HEK293 (cell line): ENCODE data around the gene SERINC5.

ENCODE experiments used
- CTCF ChIA-PET: fragments of 350-600 bp; formaldehyde crosslinking; extraction: SDS; loops from one replicate; lab custom pipeline; 2021; ENCODE audit warnings: antibody characterized with exemption; lab: Yijun Ruan, JAX
- POLR2A ChIA-PET: fragments of 300-600 bp; formaldehyde crosslinking; extraction: SDS; loops from one replicate; lab custom pipeline; 2020; ENCODE audit warnings: antibody characterized with exemption, inconsistent platforms; lab: Yijun Ruan, JAX
- H3K27ac ChIP-seq: fragments of 200-500 bp; sonication (Bioruptor generic); 2 replicates; pipeline ENCODE4 v1.5.1; 2014; ENCODE audit warnings: low read depth, low read length, control low read depth, inconsistent platforms; ENCODE audit errors: extremely low read depth
- H3K36me3 ChIP-seq, 2 experiments: fragments of 200-500 bp in 1 of 2; sonication (Bioruptor generic) in 1 of 2; 1 replicate in 1 of 2; 2 replicates in 1 of 2; pipeline ENCODE4 v1.5.1; 2014 to 2017; ENCODE audit warnings: inconsistent platforms in 2 of 2, low read length in 2 of 2; ENCODE audit not compliant: control insufficient read depth in 2 of 2, insufficient read depth in 1 of 2
- H3K4me1 ChIP-seq: fragments of 200-500 bp; sonication (Bioruptor generic); 2 replicates; pipeline ENCODE4 v1.5.1; 2014; ENCODE audit warnings: mild to moderate bottlenecking, low read length, inconsistent platforms; ENCODE audit not compliant: control insufficient read depth, insufficient read depth
- H3K4me3 ChIP-seq: 2 replicates; pipeline ENCODE4 v1.5.1; 2011; ENCODE audit warnings: low read depth, mild to moderate bottlenecking, control low read depth, low read length, moderate library complexity
- H3K9me3 ChIP-seq: fragments of 200-500 bp; sonication (Bioruptor generic); 2 replicates; pipeline ENCODE4 v1.5.1; 2014; ENCODE audit warnings: low read depth, low read length, inconsistent platforms; ENCODE audit not compliant: control insufficient read depth, insufficient read depth
- HOXA7 ChIP-seq: sonication (generic); formaldehyde crosslinking; IDR thresholded peaks from 2 replicates; pipeline ENCODE4 v1.8.1; 2022; ENCODE audit warnings: missing genetic modification reagents, borderline replicate concordance
- KLF1 ChIP-seq: fragments of 450-650 bp; formaldehyde crosslinking; IDR thresholded peaks from 2 replicates; pipeline ENCODE4 v1.5.1; 2016; ENCODE audit warnings: missing biosample characterization, missing genetic modification characterization
- KLF17 ChIP-seq: fragments of 450-650 bp; formaldehyde crosslinking; IDR thresholded peaks from 2 replicates; pipeline ENCODE4 v1.5.1; 2016; ENCODE audit warnings: missing biosample characterization, missing genetic modification characterization
- MEIS1 ChIP-seq: sonication (generic); formaldehyde crosslinking; IDR thresholded peaks from 2 replicates; pipeline ENCODE4 v1.8.1; 2022; ENCODE audit warnings: missing genetic modification reagents, mild to moderate bottlenecking, borderline replicate concordance
- PATZ1 ChIP-seq: fragments of 450-650 bp; formaldehyde crosslinking; IDR thresholded peaks from 2 replicates; pipeline ENCODE4 v1.5.1; 2016; ENCODE audit warnings: missing biosample characterization, missing genetic modification characterization
- SCRT2 ChIP-seq: fragments of 450-650 bp; formaldehyde crosslinking; IDR thresholded peaks from 2 replicates; pipeline ENCODE4 v1.5.1; 2016; ENCODE audit warnings: missing biosample characterization, missing genetic modification characterization
- ZBTB1 ChIP-seq: fragments of 450-650 bp; formaldehyde crosslinking; IDR thresholded peaks from 2 replicates; pipeline ENCODE4 v1.5.1; 2016; ENCODE audit warnings: missing biosample characterization, missing genetic modification characterization
- ZBTB20 ChIP-seq: fragments of 450-650 bp; formaldehyde crosslinking; IDR thresholded peaks from 2 replicates; pipeline ENCODE4 v1.5.1; 2016; ENCODE audit warnings: missing biosample characterization, missing genetic modification characterization
- ZBTB8A ChIP-seq: fragments of 450-650 bp; formaldehyde crosslinking; IDR thresholded peaks from 2 replicates; pipeline ENCODE4 v1.5.1; 2016; ENCODE audit warnings: missing biosample characterization, missing genetic modification characterization
- ZFHX2 ChIP-seq: fragments of 450-650 bp; formaldehyde crosslinking; conservative IDR thresholded peaks from 2 replicates; pipeline ENCODE4 v1.5.1; 2016; ENCODE audit warnings: missing biosample characterization, missing genetic modification characterization
- ZNF10 ChIP-seq: fragments of 450-650 bp; formaldehyde crosslinking; IDR thresholded peaks from 2 replicates; pipeline ENCODE4 v1.5.1; 2017; ENCODE audit warnings: missing biosample characterization, missing genetic modification characterization
- ZNF112 ChIP-seq: fragments of 450-650 bp; formaldehyde crosslinking; IDR thresholded peaks from 2 replicates; pipeline ENCODE4 v1.5.0; 2017; ENCODE audit warnings: missing biosample characterization, missing genetic modification characterization
- ZNF2 ChIP-seq: fragments of 450-650 bp; formaldehyde crosslinking; IDR thresholded peaks from 2 replicates; pipeline ENCODE4 v1.5.1; 2016; ENCODE audit warnings: missing biosample characterization, missing genetic modification characterization
- ZNF202 ChIP-seq: fragments of 450-650 bp; formaldehyde crosslinking; IDR thresholded peaks from 2 replicates; pipeline ENCODE4 v1.5.1; 2016; ENCODE audit warnings: missing biosample characterization, missing genetic modification characterization, borderline replicate concordance
- ZNF214 ChIP-seq: fragments of 450-650 bp; formaldehyde crosslinking; IDR thresholded peaks from 2 replicates; pipeline ENCODE4 v1.5.1; 2017; ENCODE audit warnings: missing biosample characterization, mild to moderate bottlenecking, missing genetic modification characterization, borderline replicate concordance
- ZNF248 ChIP-seq: fragments of 450-650 bp; formaldehyde crosslinking; IDR thresholded peaks from 2 replicates; pipeline ENCODE4 v1.5.1; 2017; ENCODE audit warnings: missing biosample characterization, missing genetic modification characterization
- ZNF335 ChIP-seq: fragments of 450-650 bp; formaldehyde crosslinking; conservative IDR thresholded peaks from 2 replicates; pipeline ENCODE4 v1.5.1; 2016; ENCODE audit warnings: missing biosample characterization, missing genetic modification characterization
- ZNF394 ChIP-seq: fragments of 450-650 bp; formaldehyde crosslinking; IDR thresholded peaks from 2 replicates; pipeline ENCODE4 v1.5.1; 2016; ENCODE audit warnings: missing biosample characterization, missing genetic modification characterization, mild to moderate bottlenecking, moderate library complexity, borderline replicate concordance
- ZNF404 ChIP-seq: fragments of 450-650 bp; formaldehyde crosslinking; IDR thresholded peaks from 2 replicates; pipeline ENCODE4 v1.5.1; 2017; ENCODE audit warnings: missing biosample characterization, missing genetic modification characterization
- ZNF548 ChIP-seq: fragments of 450-650 bp; formaldehyde crosslinking; IDR thresholded peaks from 2 replicates; pipeline ENCODE4 v1.5.1; 2016; ENCODE audit warnings: missing biosample characterization, missing genetic modification characterization
- ZNF654 ChIP-seq: fragments of 450-650 bp; formaldehyde crosslinking; IDR thresholded peaks from 2 replicates; pipeline ENCODE4 v1.5.1; 2016; ENCODE audit warnings: low read depth, missing biosample characterization, missing genetic modification characterization
- ZNF707 ChIP-seq: fragments of 450-650 bp; formaldehyde crosslinking; IDR thresholded peaks from 2 replicates; pipeline ENCODE4 v1.5.1; 2016; ENCODE audit warnings: missing biosample characterization, missing genetic modification characterization
- ZNF768 ChIP-seq: fragments of 450-650 bp; formaldehyde crosslinking; IDR thresholded peaks from 2 replicates; pipeline ENCODE4 v1.5.1; 2018; ENCODE audit warnings: missing biosample characterization, mild to moderate bottlenecking, missing genetic modification characterization
- ZNF837 ChIP-seq: fragments of 450-650 bp; formaldehyde crosslinking; IDR thresholded peaks from 2 replicates; pipeline ENCODE4 v1.5.1; 2016; ENCODE audit warnings: missing biosample characterization, missing genetic modification characterization
- TF ChIP-seq, protein P1 (sequence below): fragments of 450-650 bp; formaldehyde crosslinking; IDR thresholded peaks from 2 replicates; pipeline ENCODE4 v1.5.1; 2017; ENCODE audit warnings: missing biosample characterization, missing genetic modification characterization
- TF ChIP-seq, protein P2 (sequence below): fragments of 450-650 bp; formaldehyde crosslinking; IDR thresholded peaks from 2 replicates; pipeline ENCODE4 v1.5.1; 2016; ENCODE audit warnings: missing biosample characterization, missing genetic modification characterization

Gene SERINC5

GRCh38 chr5:80238778-80239679 lies 16.8 kb downstream of the SERINC5 start:
- TF ChIP-seq ZNF548 (tag by site-specific recombination) = no peak
- peak; percentile 35 for TF ChIP-seq ZNF335 (tag by site-specific recombination)
- TF ChIP-seq ZNF10 = peak; percentile 69; the same call in 1 of the 2 replicates
- Histone ChIP-seq H3K36me3 (no peaks in the 10 kb centered on the region; a peak in 1 of 3 replicates), H3K4me1 (no peaks in the 10 kb centered on the region), H3K9me3 (no peaks in the 10 kb centered on the region), H3K4me3 (no peak overlapping the region), H3K27ac (no peak overlapping the region)
- ChIA-PET CTCF (interaction anchor here (0.6 kb wide), 2 partner anchors 33 to 68 kb away, joined by 3 to 5 read pairs; no protein-coding TSS in a partner anchor), POLR2A (interaction anchor here (1.0 to 1.8 kb wide), 2 partner anchors 8 to 17 kb away, joined by 3 to 9 read pairs; partner anchors contain the start of gene SERINC5)

DNA sequence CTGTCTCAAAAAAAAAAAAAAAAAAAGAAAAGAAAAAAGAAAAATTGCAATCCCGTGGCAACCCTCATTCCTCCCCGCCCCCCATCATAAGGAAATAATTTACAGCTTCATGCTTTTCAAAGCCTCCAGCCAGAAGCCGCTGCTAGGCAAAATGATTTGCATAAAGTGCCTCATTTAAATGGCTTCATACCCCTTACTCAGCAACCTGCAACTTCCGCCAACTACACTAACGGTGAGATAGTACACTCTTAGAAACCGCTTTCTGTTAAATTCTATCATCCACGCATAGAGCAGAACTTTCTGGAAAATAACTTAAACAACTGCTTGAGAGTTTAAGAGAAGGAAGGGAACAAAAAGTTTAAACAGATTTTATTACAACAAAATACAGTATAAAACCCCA lies 17.8 kb downstream of the SERINC5 start:
- Histone ChIP-seq H3K4me3 (no peak overlapping the region), H3K9me3 (no peaks in the 10 kb centered on the region), H3K4me1 (no peaks in the 10 kb centered on the region), H3K27ac (no peak overlapping the region), H3K36me3 (no peaks in the 10 kb centered on the region; a peak in 1 of 3 replicates)
- ChIA-PET CTCF (no interaction called here), POLR2A (no interaction called here)
- no peak for TF ChIP-seq ZNF654 (tag by site-specific recombination)
- TF ChIP-seq ZNF837 (tag by site-specific recombination) = no peak
- TF ChIP-seq, protein P1, sequence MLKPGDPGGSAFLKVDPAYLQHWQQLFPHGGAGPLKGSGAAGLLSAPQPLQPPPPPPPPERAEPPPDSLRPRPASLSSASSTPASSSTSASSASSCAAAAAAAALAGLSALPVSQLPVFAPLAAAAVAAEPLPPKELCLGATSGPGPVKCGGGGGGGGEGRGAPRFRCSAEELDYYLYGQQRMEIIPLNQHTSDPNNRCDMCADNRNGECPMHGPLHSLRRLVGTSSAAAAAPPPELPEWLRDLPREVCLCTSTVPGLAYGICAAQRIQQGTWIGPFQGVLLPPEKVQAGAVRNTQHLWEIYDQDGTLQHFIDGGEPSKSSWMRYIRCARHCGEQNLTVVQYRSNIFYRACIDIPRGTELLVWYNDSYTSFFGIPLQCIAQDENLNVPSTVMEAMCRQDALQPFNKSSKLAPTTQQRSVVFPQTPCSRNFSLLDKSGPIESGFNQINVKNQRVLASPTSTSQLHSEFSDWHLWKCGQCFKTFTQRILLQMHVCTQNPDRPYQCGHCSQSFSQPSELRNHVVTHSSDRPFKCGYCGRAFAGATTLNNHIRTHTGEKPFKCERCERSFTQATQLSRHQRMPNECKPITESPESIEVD (tag by site-specific recombination) = no peak
- no peak for TF ChIP-seq SCRT2 (tag by site-specific recombination)
- no peak for TF ChIP-seq MEIS1
- no peak for TF ChIP-seq ZNF248 (tag by site-specific recombination)
- no peak for TF ChIP-seq ZNF112 (tag by site-specific recombination)
- no peak for TF ChIP-seq ZNF768 (tag by site-specific recombination)

DNA sequence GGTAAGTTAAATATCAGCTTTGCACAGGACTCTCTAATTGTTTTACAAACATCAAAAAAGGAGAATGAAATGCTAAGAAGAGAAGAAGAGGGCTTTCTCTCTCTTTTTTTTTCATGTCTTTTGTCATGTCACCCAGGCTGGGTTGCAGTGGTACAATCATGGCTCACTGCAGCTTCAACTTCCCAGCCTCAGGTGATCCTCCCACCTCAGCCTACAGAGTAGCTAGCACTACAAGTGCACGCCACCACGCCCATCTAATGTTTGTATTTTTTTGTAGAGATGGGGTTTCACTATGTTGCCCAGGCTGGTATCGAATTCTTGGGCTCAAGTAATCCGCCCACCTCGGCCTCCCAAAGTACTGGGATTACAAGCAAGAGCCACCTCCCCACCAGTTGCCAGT lies 18.6 kb downstream of the SERINC5 start:
- Histone ChIP-seq H3K4me1 (no peaks in the 10 kb centered on the region), H3K27ac (no peak overlapping the region), H3K9me3 (no peaks in the 10 kb centered on the region), H3K36me3 (no peaks in the 10 kb centered on the region; a peak in 1 of 3 replicates), H3K4me3 (no peak overlapping the region)
- ChIA-PET POLR2A (no interaction called here), CTCF (no interaction called here)
- no peak for TF ChIP-seq ZNF404 (tag by site-specific recombination)
- TF ChIP-seq ZNF10 = no peak
- no peak for TF ChIP-seq ZBTB8A (tag by site-specific recombination)
- no peak for TF ChIP-seq ZNF2 (tag by site-specific recombination)
- TF ChIP-seq KLF17 (tag by site-specific recombination) = no peak
- peak; percentile 55 for TF ChIP-seq KLF1 (tag by site-specific recombination)
- no peak for TF ChIP-seq ZNF202
- TF ChIP-seq ZFHX2 (tag by site-specific recombination) = 0 out of 2 replicates have a peak, but pooled peaks have one; percentile 16
- TF ChIP-seq ZBTB20 = no peak
- TF ChIP-seq ZNF394 = no peak
- TF ChIP-seq PATZ1 (tag by site-specific recombination) = no peak
- no peak for TF ChIP-seq HOXA7 (CRISPR knock-in tag)
- no peak for TF ChIP-seq ZNF707 (tag by site-specific recombination)
- no peak for TF ChIP-seq ZBTB1
- TF ChIP-seq, protein P2, sequence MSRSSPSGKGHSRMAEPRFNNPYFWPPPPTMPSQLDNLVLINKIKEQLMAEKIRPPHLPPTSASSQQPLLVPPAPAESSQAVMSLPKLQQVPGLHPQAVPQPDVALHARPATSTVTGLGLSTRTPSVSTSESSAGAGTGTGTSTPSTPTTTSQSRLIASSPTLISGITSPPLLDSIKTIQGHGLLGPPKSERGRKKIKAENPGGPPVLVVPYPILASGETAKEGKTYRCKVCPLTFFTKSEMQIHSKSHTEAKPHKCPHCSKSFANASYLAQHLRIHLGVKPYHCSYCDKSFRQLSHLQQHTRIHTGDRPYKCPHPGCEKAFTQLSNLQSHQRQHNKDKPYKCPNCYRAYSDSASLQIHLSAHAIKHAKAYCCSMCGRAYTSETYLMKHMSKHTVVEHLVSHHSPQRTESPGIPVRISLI = no peak
- TF ChIP-seq ZNF214 = no peak
